ENCODE measurements around the gene GKN2. TPM values are rescaled to one million over a fixed set of nuclear protein-coding genes. Genes with fewer than 3 reads are reported as not detected.

GKN2 gene
- total RNA-seq, 1 experiment from 2014 or later = not detected

DNA sequence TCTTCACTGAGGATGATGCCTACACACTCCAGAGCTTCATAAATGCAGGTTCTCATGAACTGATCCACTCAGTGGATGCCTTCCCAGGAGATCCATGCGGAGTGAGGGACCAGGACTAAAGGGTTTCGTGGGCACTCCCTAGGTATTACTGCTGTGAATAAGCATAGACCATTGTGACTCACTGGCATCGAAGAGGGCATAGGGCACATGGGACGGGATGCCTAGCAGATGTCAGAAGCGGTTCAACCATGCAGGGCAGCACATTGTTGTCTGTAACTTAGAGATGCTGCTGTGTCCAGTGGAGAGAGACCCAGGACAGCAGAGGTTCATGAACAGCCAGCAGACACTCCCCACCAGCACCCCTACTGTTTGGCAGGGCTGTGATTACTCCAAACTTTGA is 17.2 kb downstream of the GKN2 start:
- no peak overlapping the region for H3K4me2 ChIP-seq (ENCODE audit: low read length)
- no peaks in the 10 kb centered on the region for H3K9me2 ChIP-seq (ENCODE audit: insufficient read depth)
- no peaks in the 10 kb centered on the region for H3K79me2 ChIP-seq (ENCODE audit: insufficient read depth, low read length)
- POLR2A ChIA-PET = no interaction called here
- H4K20me1 ChIP-seq (ENCODE audit: insufficient read depth) = no peaks in the 10 kb centered on the region
- ATAC-seq (no peak), DNase-seq (ENCODE audit: low read depth, low spot score) (no peak)
- intact Hi-C loops (cut with micrococcal nuclease) = no loop called here
- H3K4me1 ChIP-seq (ENCODE audit: control insufficient read depth in 1 of 2, insufficient read depth in 2 of 2, low read length in 2 of 2) = no peaks in the 10 kb centered on the region
- H3K9ac ChIP-seq (ENCODE audit: low read length) = no peak overlapping the region
- no peaks in the 10 kb centered on the region for H3K36me3 ChIP-seq (ENCODE audit: control insufficient read depth in 1 of 2, insufficient read depth in 2 of 2, low read length in 2 of 2)
- BruUV-seq (replicated peaks) = no TSS peak
- no peaks in the 10 kb centered on the region for H3K27me3 ChIP-seq (ENCODE audit: insufficient read depth, low read length)
- no peak overlapping the region for H3K4me3 ChIP-seq (replicated peaks in 1 of 2; ENCODE audit: low read depth in 1 of 2, low read length in 2 of 2)
- no peaks in the 10 kb centered on the region for H3K9me3 ChIP-seq (ENCODE audit: control insufficient read depth in 1 of 2, insufficient read depth in 1 of 2, low read depth in 1 of 2, low read length in 2 of 2)
- RAD21 ChIA-PET (ENCODE audit: low non-redundant PET in 1 of 2, low total read pairs in 2 of 2, uncharacterized antibody in 2 of 2, unreplicated experiment in 2 of 2) = no interaction called here
- TF ChIP-seq TCF7L2 (IDR thresholded peaks at IDR 0.05; ENCODE audit: borderline replicate concordance, extremely low read depth, insufficient read depth, insufficient read length) = no peak
- no peak overlapping the region for H3K27ac ChIP-seq (ENCODE audit: low read depth, low read length)
- H2AFZ ChIP-seq (ENCODE audit: low read depth, low read length, poor library complexity, severe bottlenecking) = no peak overlapping the region
- CTCF ChIA-PET = interaction anchor here (0.8 to 3.0 kb wide), 3 partner anchors 8 to 11 kb away, joined by 3 to 18 read pairs (median 3); no protein-coding TSS in a partner anchor

DNA sequence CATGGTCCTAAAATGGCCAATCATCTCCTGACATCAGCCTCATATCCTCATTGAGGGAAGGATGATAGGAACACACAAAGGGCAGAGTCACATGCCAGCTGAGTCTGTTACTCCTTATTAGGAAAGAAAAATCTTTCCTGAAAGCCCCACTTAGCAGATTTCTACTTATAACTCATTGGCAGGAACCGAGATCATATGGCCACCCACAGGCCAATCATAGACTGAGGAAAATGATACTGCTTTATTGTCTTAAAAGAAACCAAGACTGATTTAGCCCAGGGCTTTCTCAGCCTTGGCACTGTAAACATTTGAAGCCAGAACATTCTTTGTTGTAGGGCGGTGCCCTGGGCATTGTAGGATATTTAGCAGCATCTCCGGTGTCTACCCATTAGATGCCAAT is 18.7 kb downstream of the GKN2 start:
- ATAC-seq (no peak), DNase-seq (ENCODE audit: low read depth, low spot score) (no peak)
- ChIA-PET RAD21 (ENCODE audit: low non-redundant PET in 1 of 2, low total read pairs in 2 of 2, uncharacterized antibody in 2 of 2, unreplicated experiment in 2 of 2) (no interaction called here), CTCF (interaction anchor here (3.0 kb wide), 1 partner anchor 9 kb away, joined by 18 read pairs; no protein-coding TSS in a partner anchor), POLR2A (no interaction called here)
- intact Hi-C loops (cut with micrococcal nuclease) = no loop called here
- H3K36me3 ChIP-seq (ENCODE audit: control insufficient read depth in 1 of 2, insufficient read depth in 2 of 2, low read length in 2 of 2) = no peaks in the 10 kb centered on the region
- no peaks in the 10 kb centered on the region for H3K4me1 ChIP-seq (ENCODE audit: control insufficient read depth in 1 of 2, insufficient read depth in 2 of 2, low read length in 2 of 2)
- no peaks in the 10 kb centered on the region for H4K20me1 ChIP-seq (ENCODE audit: insufficient read depth)
- H2AFZ ChIP-seq (ENCODE audit: low read depth, low read length, poor library complexity, severe bottlenecking) = no peak overlapping the region
- H3K27ac ChIP-seq (ENCODE audit: low read depth, low read length) = no peak overlapping the region
- no TSS peak for BruUV-seq (replicated peaks)
- H3K27me3 ChIP-seq (ENCODE audit: insufficient read depth, low read length) = no peaks in the 10 kb centered on the region
- no peaks in the 10 kb centered on the region for H3K79me2 ChIP-seq (ENCODE audit: insufficient read depth, low read length)
- no peaks in the 10 kb centered on the region for H3K9me2 ChIP-seq (ENCODE audit: insufficient read depth)
- no peak overlapping the region for H3K4me3 ChIP-seq (replicated peaks in 1 of 2; ENCODE audit: low read depth in 1 of 2, low read length in 2 of 2)
- TF ChIP-seq YY1 (IDR thresholded peaks at IDR 0.05; ENCODE audit: extremely low read depth, insufficient replicate concordance, low read depth, low read length) (no peak), ZNF274 (IDR thresholded peaks at IDR 0.05; ENCODE audit: low read depth, low read length) (no peak), SP1 (IDR thresholded peaks at IDR 0.05; ENCODE audit: low read depth) (no peak), ZFX (IDR thresholded peaks at IDR 0.05) (no peak), SRF (IDR thresholded peaks at IDR 0.05; ENCODE audit: low read depth) (no peak), EZH2phosphoT487 (IDR thresholded peaks at IDR 0.05; ENCODE audit: borderline replicate concordance) (no peak), JUND (IDR thresholded peaks at IDR 0.05) (no peak), POLR2A (IDR thresholded peaks at IDR 0.05; ENCODE audit: borderline replicate concordance, extremely low read depth, insufficient read depth, insufficient read length) (no peak), FOSL1 (IDR thresholded peaks at IDR 0.05; ENCODE audit: low read depth) (no peak), POLR2AphosphoS5 (IDR thresholded peaks at IDR 0.05; ENCODE audit: low read depth, low read length) (no peak), CEBPB (IDR thresholded peaks at IDR 0.05; ENCODE audit: low read depth) (no peak), ELF1 (IDR thresholded peaks at IDR 0.05; ENCODE audit: borderline replicate concordance, low read depth) (no peak), SIN3A (IDR thresholded peaks at IDR 0.05; ENCODE audit: low read depth) (no peak), EGR1 (IDR thresholded peaks at IDR 0.05; ENCODE audit: low read depth) (no peak)
- TF ChIP-seq, protein P1, sequence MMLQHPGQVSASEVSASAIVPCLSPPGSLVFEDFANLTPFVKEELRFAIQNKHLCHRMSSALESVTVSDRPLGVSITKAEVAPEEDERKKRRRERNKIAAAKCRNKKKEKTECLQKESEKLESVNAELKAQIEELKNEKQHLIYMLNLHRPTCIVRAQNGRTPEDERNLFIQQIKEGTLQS (IDR thresholded peaks at IDR 0.05) = no peak
- TF ChIP-seq, protein P2, sequence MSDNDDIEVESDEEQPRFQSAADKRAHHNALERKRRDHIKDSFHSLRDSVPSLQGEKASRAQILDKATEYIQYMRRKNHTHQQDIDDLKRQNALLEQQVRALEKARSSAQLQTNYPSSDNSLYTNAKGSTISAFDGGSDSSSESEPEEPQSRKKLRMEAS (IDR thresholded peaks at IDR 0.05) = no peak
- H3K4me2 ChIP-seq (ENCODE audit: low read length) = no peak overlapping the region
- no peak overlapping the region for H3K9ac ChIP-seq (ENCODE audit: low read length)
- no peaks in the 10 kb centered on the region for H3K9me3 ChIP-seq (ENCODE audit: control insufficient read depth in 1 of 2, insufficient read depth in 1 of 2, low read depth in 1 of 2, low read length in 2 of 2)
